ENCODE results near the gene PLXDC2.
"Not testable (repeated sequence)": the region's sequence is repeated elsewhere in the genome, so short reads cannot be mapped to it uniquely, and the experiment has no call there.

PLXDC2 gene

GRCh38 chr10:20142311-20142710, 326.1 kb downstream of the PLXDC2 start:
- no peak for DNase-seq

- no peak for DNase-seq
Observed at GRCh38 chr10:20144268-20144667, 328.0 kb downstream of the PLXDC2 start.

DNA sequence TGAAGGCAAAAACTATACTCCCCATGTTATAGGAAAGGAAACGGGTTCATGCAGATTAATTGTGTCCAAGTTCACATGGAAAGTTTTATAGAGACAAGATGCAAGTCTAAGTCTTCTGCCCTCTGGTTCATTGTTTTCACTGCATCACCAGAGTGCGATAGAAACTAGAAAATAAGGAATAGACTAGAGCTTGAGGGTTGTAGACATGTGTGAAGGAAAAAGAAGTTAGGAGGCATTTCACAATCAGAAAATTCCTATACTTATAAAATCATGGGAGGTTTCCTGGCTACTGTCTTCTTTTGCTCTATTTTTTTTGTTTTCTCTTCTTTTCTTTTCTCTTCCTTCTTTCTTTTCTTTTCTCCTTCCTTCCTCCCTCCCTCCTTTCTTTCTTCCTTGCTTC, 329.8 kb downstream of the PLXDC2 start:
- DNase-seq = no peak

DNA sequence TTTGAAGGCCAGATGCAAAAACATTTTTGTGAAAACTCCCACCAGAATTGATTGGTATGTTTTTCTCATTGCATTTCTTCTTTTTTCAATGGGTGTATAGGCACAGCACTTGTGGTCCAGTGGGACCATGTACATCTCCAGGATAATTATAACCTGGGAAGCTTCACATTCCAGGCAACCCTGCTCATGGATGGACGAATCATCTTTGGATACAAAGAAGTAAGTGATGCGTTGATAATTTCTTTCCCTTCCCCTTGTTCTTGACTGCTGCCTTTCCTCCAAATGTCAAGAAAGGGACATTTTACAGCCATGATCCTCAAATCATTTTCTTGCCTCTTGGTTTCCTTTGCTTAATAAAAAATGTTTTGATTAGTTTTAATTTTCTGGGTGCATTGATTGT, 331.5 kb downstream of the PLXDC2 start:
- DNase-seq = no peak

DNA sequence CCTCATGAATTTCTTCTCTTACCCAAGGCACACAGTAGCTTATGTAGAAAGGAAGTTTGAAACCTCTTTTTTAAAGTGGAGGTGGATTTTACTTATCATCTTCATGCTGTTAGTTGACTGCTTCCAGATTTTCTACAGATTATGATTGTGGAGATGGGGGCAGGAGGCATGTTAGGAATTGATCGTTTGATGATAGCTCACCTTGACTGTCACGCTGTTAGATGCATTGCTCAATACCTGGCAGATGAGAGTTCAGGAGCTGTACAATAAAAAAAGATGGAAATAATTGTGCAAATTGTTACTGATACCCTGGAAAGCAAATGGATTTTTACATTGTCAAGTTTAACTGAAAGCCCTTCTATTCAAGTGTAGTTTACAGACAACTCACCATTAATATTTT, 340.3 kb downstream of the PLXDC2 start:
- no peak for DNase-seq

- no peak for DNase-seq
Observed at GRCh38 chr10:20157314-20157713, 341.1 kb downstream of the PLXDC2 start.

DNA sequence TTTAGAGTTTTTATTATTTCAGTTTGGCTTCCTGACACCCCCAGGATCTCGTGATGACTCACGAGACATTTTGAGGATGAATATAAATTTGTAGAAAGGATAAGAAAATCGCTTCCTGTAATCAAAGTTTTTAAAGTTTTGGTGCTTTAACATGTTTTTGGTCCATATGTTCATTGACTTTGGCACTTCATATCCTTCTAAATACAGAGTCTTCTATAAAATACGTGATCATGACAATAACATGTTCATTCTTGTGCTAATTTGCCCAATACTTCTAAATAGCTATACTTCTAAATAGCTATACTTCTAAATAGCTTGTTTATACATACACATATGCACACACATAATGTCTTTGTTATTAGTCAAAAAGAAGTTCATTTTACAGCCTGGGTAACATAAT, 341.9 kb downstream of the PLXDC2 start:
- no peak for DNase-seq

GRCh38 chr10:20162123-20162522, 345.9 kb downstream of the PLXDC2 start:
- DNase-seq = no peak

DNA sequence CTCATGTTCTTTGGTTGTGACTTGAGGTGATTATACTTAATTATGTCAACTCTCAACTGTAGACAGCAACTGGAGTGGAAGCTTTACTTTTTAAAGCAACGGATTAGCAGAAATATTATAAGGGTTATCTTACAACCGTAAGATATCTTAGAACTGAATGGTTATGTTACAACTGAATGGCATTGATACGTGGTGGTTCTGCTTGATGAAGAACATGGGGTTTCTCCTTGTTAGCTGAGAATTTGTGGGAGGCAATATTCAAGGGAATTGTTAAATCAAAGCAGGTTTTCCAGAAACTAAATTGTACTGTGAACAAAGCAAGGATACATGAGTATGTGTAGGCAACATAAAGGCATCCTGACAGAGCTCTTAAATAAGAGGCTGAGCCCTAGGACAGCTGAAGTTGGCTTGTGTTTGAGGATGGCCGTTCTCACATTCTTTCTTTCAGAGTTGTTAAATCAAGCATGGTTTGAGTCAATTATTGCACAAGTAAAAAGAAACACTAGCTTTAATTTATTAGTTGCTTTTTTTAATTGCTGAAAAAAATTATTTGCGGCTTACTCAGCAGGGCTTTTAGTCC, 350.0 kb downstream of the PLXDC2 start:
- DNase-seq = no peak

DNA sequence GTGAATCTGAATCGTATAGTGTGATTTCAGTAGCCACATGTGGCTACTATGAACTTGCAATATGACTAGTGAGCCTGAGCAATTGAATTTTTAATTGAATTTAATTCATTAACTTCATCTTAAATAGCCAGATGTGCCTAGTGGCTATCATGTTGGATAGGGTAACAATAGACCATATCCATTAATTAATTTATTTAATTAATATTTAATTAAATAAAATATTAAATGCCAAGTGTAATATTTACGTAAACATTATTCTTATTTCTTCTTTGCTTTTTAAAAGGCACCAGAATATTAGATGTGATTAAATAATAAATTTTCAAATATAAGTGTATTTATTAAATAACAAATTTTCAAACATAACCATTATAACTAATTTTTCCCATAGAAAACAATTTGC, 354.4 kb downstream of the PLXDC2 start:
- DNase-seq = no peak

GRCh38 chr10:20173046-20173445, 356.8 kb downstream of the PLXDC2 start:
- DNase-seq = no peak

DNA sequence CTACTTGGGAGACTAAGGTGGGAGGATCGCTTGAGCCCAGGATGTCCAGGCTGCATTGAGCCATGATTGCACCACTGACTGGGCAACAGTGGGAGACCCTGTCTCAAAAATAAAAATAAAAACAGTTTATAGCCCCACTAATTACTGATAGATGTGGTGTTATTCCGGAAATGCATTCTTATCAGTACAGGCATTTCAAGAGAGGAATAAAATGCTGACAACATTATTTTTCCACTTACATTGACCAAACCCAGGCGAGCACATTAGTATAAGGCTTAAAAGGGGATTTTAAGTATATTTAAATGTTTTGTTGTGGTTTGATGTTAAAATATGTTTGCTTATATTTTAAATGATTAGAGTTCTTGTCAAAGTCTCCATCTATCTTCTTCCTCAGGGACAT, 359.5 kb downstream of the PLXDC2 start:
- no peak for DNase-seq

- no peak for DNase-seq
Observed at GRCh38 chr10:20180766-20181165, 364.5 kb downstream of the PLXDC2 start.

DNA sequence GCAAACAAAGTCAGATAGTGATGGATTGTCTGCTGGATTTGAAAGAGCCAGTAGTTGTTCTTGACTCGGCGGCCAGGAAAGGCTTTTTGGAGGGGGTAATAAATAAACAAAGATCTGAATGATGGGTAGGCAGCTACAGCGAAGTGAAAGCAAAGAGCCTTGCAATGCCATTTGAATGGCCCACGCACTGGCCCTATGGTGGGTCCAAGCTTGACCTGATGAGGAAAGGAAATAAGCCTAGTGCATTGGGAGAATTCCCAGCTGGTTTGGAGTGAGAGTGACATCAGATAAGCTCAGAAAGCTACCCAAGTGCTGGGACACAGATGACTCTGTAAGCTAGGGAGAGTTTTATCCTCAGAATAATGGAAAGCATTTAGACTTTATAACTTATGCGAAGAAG, 365.2 kb downstream of the PLXDC2 start:
- DNase-seq = no peak

GRCh38 chr10:20185116-20185515, 368.9 kb downstream of the PLXDC2 start:
- DNase-seq = no peak

GRCh38 chr10:20191392-20191791, 375.2 kb downstream of the PLXDC2 start:
- DNase-seq = not testable (repeated sequence)

GRCh38 chr10:20195076-20195475, 378.8 kb downstream of the PLXDC2 start:
- DNase-seq = no peak

GRCh38 chr10:20200758-20201157, 384.5 kb downstream of the PLXDC2 start:
- no peak for DNase-seq

- no peak for DNase-seq
Observed at GRCh38 chr10:20202337-20202736, 386.1 kb downstream of the PLXDC2 start.

- no peak for DNase-seq
Observed at GRCh38 chr10:20207653-20208052, 391.4 kb downstream of the PLXDC2 start.

DNA sequence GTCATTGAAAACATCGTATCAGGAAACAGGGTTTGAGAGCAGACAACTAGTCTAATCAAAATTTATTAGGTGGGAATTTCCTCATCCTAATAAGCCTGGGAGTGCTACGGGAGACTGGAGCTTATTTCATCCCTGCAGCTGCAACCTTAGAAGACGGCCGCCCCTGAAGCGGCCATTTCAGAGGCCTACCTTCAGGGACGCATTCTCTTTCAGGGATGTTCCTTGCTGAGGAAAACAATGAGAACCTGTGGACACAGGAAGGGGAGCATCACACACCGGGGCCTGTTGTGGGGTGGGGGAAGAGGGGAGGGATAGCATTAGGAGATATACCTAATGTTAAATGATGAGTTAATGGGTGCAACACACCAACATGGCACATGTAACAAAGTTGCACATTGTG, 392.9 kb downstream of the PLXDC2 start:
- not testable (repeated sequence) for DNase-seq

DNA sequence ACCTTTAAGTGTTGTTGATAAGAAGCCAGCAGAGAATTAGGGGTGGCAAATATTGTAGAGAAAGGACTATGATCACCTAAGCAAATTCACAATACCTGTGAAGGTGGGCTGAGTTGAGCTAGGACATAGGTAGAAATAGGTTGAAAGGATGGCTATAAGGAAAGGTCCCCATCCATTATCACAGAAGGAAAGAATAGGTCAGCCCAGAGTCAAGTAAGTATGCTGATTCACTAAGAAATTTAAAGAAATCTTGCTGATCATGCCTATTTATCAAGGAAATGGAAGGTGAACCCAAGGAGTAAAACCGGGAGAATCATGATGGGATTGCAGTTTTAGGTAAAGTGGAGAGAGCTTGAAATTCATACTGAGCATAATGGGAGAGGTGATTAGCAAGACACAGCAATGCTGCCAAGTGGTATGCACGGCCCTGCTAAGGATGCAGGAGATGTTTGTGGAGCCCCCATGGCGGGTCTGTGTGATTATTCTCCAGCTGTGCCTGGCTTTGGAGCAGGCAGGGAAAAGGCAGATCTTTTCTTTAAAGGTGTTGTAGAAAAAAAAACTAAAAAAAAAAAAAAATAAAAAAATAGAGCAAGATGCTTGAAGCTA, 399.4 kb downstream of the PLXDC2 start:
- DNase-seq = no peak

- no peak for DNase-seq
Observed at GRCh38 chr10:20221356-20221755, 405.1 kb downstream of the PLXDC2 start.

- DNase-seq = no peak
Observed at GRCh38 chr10:20228729-20229128, 412.5 kb downstream of the PLXDC2 start.

- DNase-seq = no peak
Observed at GRCh38 chr10:20232079-20232705, 416.0 kb downstream of the PLXDC2 start.

Data from stimulated activated CD4-positive, alpha-beta T cell treated with anti-CD3 and anti-CD28 coated beads, Interleukin-4, amount 100 ng/mL, for 24 hours (primary cell).